DMS 273 treated with DMSO at 0.1 percent for 48 hours (cell line): ENCODE results near the gene ANKLE2.

Source experiments
- DNase-seq: peaks from one replicate; lab custom pipeline; 2025; lab: John Stamatoyannopoulos, UW

ANKLE2 gene

DNA sequence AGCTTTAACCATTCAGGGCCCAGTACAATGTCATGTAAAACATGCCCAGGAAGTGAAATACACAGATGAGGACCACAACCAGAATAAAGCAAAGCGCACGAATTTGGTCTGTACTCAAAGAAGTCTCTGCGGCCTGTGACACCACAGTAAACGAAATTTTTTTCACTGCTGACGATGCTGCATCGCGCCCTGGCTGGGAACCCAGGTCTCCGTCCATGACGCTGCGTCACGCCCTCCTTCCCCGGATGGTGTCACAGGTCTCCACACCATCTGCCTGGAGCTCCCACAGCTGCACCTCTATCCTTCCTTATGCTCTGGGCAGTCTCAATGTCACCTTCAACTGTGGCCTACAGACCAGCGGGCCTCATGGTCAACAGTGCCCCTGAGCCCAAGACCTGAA lies 17.8 kb downstream of the ANKLE2 start:
- DNase-seq = no peak

DNA sequence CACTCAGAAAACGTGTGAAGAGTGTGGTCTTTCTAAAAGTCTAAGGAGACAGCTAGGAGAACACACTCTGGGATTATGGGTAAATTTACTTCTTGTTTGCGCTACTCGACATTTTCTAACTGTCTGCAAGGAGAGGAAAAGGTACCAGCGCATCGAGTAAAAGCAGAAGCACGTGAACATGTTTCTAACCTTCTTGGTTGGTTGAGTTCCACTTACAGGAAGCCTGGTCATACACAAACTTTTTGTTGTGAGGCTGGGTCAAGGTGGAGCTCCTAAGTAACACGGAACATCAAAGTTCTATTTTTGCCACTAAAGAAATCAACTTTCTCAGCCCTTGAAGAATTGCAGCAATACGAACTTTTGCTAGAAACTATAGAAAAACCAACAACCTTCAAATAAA lies 20.0 kb downstream of the ANKLE2 start:
- DNase-seq = no peak

DNA sequence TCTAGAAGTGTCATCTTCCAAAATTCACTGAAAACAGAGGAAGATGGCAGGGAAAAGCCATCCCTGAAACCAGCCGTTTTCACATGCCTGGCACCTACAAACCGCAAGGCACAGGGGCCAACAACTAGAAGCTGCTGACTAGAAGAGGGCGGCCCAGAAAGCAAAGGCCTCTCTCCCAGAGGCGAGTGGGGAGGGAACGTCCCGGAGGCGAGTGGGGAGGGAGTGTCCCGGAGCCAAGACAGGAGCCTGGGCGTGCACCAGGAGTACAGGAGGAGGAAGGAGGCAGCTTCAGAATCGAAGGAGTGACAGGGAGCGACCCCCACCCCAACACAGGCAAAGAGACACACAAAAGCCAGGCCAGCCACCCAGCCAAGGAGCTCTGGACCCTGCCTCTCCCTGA lies 21.0 kb downstream of the ANKLE2 start:
- no peak for DNase-seq

DNA sequence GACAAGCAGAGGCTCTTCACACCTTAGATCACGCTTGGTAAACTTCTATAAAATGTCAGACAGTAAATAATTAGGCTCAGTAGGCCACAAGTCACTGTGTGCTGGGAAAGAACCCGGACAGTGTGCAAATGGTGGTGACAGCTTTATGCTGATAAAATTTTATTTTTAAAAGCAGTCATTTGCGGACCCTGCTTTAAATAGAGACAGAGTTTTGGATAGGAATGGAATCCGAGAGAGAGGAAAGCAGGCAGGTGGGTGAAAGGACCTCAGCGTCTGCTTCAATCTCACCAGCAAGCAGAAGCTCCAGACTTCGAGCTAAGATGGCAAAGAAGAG lies 21.4 kb downstream of the ANKLE2 start:
- DNase-seq = no peak

DNA sequence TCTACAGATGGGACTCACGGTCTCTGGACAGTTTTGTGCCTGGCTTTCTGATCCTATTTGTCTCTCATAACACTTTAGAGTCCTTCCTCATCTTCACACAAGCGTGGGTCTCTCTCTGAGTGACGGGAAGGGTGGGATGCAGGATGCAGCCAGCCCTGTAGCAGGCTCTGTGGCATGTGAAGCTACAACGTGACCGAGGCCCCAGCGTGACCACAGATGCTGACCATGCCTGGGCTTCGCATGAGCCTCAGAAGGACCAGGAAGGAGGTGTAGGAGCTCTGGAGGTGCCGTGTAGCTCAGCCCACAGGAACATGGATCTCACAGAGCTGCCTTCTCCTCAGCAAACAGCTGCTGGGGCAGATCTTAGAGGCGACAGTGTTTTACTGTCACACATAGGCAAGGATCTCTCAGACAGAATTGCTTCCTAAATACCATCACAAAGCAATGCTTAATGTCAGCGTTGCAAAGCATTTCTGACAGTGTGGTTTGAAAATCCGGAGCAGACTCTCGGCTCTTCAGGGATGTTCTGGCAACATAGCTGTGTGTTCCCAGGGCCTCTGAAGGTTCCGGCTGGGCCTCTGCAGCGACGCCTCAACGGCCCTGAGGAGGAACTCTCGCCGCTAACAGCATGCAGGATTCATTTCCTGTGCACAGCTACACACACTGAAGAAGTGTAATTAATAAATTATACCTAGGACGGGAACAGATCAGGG lies 21.9 kb downstream of the ANKLE2 start:
- no peak for DNase-seq

DNA sequence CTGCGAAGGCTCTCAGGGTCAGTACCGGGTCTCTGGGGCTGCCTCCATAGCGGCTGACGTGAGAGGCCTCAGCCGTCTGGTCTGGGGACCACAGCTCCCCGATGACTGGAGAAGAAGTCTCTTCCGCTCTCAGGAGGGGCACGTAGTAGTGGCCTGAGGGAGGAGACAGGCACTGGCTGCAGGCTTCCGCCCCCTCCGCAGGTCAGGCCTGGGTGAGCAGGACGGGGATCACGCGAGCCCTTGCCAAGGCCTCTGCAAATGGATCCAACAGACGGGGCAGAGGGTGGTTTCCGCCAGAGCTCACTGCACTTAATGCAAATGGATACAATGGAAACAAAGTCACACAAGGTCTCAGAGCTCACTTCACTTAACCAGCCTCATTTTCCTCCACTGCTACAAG lies 24.7 kb downstream of the ANKLE2 start:
- DNase-seq = no peak

DNA sequence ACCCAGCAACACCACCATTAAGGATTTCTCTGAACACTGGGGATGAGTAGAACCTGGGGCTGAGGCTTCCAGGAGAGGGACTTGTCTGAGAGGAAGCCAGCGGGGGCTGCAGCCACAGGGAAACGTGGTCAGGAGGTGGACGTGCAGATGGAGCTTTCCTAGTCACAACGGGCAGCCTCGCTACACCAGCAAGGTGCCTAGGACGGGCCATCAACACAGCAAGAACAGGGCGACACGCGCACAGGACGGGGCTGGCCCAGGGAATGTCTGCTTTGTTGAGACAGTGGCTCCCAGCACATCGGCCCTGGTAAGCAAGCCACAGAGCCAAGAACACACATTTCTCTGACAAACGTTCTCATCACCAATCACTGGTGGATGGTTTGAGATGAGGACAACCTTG lies 25.3 kb downstream of the ANKLE2 start:
- no peak for DNase-seq

DNA sequence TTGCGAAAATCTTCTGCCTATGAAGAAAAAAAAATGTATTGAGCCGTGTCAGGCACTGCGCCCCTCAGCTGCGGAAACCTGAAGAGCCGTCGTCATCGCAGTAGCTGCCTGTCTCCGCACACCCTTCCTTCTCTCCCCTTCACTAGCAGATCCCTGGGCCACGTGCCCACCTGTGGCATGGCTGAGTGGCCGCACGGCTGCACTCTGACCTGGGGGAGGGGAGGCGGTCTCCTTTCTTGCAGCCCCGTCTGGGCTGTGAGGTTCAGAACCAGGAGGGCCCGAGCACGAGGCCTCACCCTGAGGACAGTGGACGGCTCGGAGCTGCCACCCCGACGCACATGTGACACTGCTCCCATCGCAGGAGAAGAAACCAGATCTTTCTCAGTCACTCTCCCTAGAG lies 26.1 kb downstream of the ANKLE2 start:
- no peak for DNase-seq

DNA sequence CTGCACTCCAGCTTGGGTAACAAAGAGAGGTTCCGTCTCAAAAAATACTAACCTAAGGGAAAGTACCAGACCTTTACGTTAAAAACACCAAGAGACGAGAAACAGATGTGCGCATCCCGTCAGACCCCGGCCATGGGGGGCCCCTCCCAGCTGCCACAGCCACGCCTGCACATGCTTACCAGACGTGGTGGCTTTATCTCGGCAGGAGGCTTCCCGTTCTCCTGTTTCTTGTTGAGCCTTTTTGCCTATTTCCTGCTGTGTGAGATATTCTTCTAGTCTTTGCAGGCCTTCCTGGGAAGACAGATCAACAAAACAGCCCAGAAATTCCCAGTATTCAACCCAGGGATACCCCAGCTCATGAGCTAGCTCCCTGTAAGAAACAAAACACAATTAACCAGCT lies 27.4 kb downstream of the ANKLE2 start:
- DNase-seq = no peak

DNA sequence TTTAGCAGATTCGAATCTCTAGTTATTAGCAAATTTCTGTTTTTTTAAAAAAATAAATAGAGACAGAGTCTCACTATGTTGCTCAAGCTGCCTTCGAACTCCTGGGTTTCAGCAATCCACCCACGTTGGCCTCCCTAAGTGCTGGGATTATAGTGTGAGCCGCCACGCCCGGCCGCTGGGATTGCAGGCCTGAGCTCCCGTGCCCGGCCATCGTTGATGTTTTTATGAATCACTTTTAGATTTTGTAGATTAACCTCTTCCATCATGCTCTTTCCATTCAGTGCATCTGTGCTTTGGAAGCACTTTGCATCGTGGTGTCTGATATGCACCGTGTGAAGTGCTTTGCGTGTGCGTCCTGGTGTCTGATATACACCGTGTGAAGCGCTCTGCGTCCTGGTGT lies 30.1 kb downstream of the ANKLE2 start:
- no peak for DNase-seq

DNA sequence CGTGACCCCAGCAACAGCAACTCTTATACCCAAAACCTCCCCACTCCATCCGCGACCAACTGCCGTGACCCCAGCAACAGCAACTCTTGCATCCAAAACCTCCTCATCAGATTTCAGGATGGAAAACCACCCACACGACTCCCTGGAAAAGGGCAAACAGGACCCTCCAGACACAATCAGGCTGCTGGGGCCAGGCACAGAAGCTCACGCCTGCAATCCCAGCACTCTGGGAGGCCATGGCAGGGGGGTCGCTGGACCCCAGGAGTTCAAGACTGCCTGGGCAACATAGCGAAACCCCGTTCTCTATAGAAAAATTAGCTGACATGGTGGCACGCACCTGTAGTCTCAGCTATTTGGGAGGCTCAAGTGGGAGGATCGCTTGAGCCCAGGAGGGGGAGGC lies 31.3 kb downstream of the ANKLE2 start:
- no peak for DNase-seq

DNA sequence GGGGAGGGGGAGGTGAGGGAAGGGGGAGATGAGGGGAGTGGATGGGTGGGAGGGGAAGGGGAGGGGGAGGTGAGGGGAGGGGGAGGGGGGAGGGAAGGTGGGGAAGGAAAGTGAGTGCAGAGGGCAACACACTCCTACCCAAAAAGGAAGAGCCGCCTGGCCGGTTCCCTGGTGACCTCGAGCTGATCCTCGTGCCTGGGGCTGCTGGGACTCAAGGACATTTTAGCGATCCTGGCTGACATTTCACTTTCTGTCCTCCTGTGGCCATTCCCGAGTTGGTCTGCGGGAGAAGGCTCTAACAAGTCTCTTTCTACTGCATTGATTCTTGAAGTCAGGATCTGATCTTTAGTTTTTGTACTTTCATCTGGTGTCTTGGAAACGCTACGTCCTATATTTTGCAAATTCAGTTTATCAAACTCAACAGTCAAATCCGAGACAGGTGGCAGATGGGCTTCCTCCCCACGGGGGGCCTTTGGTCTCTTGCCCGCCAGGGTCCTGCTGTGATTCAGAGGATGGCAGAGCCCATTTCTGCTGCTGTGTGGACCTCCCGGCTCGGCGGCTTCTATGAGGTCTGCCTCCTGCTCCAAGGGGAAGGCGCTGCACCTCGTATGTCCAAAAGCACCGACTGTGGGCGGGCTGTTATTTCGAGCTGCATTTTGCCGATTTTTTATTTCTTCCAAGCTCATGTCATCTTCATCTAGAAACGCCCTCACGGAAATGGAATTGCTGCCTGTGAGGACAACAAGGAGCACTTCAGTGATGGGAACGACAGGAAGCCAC lies 31.9 kb downstream of the ANKLE2 start:
- DNase-seq = peak; percentile 37

DNA sequence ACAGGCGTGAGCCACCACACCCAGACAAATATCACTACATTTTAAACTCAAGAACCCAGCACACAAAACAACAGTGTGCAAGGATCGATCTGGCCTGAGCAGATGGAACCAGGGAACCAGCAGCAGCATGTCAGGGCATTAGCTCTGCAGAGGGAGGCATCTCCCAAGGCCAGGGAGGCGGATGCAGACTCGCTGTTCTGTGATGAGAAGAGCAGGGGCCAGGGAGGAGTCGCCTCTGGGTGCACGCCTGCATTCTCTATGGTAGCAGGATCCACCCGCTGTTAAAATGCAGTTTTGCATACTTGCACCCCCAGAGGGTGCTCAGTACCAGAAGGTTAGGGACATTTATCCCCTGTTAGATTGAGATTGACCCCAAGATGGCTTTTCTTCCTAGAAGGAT lies 33.1 kb downstream of the ANKLE2 start:
- DNase-seq = no peak

DNA sequence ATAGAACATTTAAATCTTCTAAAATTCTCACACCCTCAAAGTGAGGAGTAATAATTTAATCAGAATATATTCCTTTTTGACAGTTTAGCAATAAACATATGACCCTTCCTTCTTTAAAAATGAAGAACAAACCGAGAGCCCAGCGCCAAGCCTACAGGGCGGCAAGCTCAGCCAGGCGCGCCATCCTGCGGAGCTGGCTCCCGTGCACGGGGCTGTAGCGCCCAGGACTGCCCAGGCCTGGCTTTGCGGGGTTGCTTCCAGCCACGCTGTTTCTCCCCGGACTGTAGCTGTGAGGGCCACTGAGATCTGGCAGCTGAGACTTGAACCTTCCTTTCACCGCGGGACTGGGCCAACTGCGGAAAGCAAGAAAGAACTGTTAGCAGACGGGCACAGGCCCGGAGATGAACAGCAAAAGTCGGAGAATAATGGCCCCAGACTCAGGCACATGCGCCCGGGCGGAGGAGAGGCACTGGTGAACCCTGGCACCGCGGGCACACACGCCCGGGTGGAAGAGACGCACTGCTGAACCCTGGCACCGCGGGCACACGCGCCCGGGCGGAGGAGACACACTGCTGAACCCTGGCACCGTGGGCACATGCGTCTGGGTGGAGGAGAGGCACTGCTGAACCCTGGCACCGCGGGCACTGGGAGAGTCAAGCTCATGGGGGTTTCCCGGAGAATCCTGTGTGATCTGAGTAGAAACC lies 34.4 kb downstream of the ANKLE2 start:
- DNase-seq = no peak

DNA sequence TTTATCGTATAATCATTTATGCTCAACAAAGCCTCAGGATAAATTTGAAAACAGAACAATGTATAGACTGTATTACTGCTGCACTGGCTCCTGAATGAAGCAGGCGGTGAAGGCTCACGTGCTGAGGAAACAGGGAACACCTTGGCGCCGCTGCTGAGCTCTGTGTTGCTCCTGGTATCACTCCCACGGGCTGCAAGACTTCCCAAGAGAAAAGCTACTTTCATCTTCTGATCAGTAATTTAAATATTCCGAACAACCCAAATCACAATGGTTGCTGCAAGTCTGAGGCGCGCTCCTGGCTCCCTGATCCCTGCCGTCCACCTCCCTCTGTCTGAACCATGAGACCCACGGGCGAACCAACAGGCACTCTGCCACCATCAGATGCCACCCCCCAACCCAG lies 35.2 kb downstream of the ANKLE2 start:
- DNase-seq = no peak

DNA sequence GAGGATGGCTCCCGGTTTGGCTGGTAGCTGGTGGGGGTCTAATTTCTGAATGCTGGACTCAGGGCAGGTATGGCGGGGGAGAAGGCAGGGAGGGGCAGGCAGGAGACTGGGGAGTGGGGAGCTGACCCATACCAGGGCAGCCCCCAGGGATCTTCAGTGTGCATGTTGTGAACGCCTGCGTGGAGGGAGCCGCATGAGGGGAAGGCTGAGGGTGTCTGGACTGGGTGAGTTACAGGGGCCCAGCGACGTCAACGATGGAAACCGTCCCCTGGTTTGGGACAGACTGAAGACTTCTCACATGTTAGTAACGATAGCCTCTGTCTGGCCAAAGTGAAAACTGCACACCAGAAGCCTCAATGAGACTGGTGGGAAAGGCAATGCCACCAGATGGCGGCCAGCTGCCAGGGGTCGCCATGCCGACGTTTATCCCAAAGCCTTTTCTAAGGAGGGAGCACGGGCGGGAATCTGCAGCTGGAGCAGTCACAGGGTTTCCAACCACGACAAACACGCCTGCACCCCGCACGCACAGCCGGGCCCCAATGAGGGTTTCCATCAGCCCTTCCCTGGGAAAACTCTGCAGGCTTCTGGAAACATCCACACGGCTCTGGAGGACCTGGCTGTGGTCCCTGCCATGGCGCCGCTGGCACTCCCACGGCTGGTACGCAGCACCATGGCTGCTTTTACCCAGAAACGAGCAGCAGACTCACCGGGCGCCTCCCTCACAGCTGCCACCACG lies 37.0 kb downstream of the ANKLE2 start:
- DNase-seq = peak; percentile 52

DNA sequence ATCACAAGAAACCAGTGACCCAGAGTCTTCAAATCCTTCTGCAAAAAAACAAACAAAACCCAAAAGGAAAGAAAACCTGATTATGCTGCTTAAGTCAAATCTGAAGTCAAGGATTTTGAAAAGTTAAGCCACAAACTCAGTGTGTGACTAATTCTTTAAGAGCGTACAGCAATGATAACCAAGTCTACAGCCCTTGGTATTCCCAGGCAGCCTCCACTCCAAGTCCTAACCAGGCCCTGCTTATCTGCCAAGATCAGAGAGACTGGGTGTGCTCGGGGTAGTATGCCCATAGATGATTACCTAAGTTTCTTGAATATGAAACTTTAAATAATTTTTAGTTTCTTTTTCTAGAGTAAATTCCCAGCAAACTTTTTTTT lies 37.9 kb downstream of the ANKLE2 start:
- DNase-seq = no peak

DNA sequence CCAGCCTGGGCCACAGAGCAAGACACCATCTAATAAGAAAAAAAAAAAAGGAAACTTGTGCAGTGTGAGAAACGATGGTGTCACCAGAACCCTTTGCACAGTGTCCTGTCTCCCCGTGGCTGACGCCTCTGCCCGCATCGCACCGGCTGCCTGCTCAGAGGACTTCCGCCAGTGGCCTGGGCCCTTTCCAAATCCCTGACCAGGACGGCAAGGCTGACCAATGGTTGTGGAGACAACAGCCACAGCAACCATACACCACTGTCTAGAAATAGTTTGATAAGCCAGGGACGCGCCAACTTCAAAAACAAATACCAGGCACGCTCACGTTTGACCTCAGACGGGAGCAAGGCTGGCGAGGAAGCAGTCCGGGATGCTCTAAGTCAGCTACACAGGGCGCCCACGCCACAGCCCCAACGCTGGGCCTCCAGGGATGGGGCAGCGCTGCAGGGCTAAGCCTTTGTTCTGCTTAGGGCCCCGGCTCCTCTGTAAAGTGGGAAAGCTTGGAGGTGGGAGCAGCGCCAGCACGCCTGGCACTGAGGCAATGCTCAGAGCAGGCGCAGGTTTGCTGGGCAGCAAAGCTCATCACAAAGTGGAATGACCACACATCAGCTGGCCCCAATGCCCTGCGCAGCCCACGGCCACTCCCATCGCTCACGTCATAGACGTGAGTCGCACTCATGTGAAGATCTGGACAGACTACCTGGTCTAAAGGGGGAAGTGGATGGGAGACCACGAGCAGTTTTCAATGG lies 38.4 kb downstream of the ANKLE2 start:
- no peak for DNase-seq

DNA sequence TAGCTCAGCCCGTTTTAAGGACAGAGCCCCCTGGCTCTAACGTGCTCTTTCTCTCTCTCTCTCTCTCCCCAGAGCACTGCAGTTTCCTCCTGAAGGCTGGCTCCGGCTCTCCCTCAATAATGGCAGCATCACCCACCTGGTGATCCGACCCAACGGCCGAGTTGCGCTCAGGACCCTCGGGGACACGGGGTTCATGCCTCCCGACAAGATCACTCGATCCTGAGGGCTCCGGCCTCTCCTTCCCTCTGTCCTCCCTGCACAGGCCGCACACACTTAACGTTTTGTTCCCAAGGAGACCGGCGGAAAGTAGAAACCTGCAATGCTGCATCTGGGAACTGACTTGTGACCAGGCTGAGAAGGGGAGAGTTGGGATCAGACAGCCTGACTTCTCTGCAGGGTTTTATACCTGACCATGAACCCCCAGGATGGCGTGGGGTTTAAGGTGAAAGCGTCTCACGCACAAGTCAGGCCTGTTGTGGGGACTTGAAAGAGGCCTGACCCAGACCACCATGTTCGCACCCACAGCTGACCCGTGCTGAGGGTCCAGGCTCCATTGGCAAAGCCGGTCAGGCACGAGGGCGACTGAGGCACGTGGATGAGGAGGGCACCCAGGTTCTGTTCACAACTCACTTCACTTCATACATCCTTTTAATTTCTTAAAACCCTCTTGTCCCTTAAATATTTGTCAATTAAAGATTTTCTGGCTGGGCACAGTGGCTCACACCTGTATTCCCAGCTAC lies 40.9 kb downstream of the ANKLE2 start:
- no peak for DNase-seq

DNA sequence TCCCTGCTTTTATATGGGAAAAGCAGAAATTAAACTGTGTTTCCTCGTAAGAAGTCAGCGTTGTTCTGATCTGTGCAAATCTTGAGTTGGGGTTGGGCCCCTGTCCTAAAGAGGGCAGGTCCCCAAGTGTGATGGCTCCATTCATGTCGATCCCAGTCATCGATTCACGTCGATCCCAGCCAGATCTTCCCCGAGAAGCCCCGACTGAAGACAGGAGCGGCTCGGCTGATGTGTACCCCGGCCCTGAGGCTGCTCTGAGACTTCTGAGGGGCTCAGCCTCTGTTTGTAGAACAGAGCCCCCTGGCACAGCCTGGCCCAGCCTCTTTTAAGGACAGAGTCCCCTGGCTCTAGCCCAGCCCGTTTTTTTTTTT lies 41.7 kb downstream of the ANKLE2 start:
- DNase-seq = no peak
